Activated B cell treated with CpG ODN at 0.5 μM for 24 hours (primary cell): Measurements from ENCODE around the gene UPB1. TPM values are rescaled to one million over a fixed set of nuclear protein-coding genes. Genes with fewer than 3 reads are reported as not detected.
"Not testable (repeated sequence)": the region's sequence is repeated elsewhere in the genome, so short reads cannot be mapped to it uniquely, and the experiment has no call there.

Experiments
- ATAC-seq: fragments of 200-7000 bp; cut with Tn5 transposase; one replicate; pipeline ENCODE4 v1.10.0; 2021; ENCODE audit warnings: low read depth, mild to moderate bottlenecking, moderate library complexity
- CTCF ChIA-PET: fragments of 350-600 bp; sonication (Branson Sonifier 250); formaldehyde crosslinking; loops from one replicate; lab custom pipeline; 2021; ENCODE audit warnings: antibody characterized with exemption; lab: Charles Lee
- POLR2A ChIA-PET: fragments of 350-600 bp; sonication (Branson Sonifier 250); formaldehyde crosslinking; loops from one replicate; lab custom pipeline; 2021; ENCODE audit warnings: antibody characterized with exemption; lab: Charles Lee
- DNase-seq: peaks from one replicate; pipeline ENCODE4 v3.0.0; 2022
- H3K27ac Mint-ChIP-seq: one replicate; pipeline ENCODE4 v1.8.0; 2020; ENCODE audit warnings: mixed read lengths
- H3K27me3 Mint-ChIP-seq: one replicate; pipeline ENCODE4 v1.8.0; 2021; ENCODE audit warnings: mixed read lengths
- H3K36me3 Mint-ChIP-seq: one replicate; pipeline ENCODE4 v1.8.0; 2021; ENCODE audit warnings: low read depth, mixed read lengths
- H3K4me1 Mint-ChIP-seq: one replicate; pipeline ENCODE4 v1.8.0; 2021; ENCODE audit warnings: mixed read lengths
- H3K4me3 Mint-ChIP-seq: one replicate; pipeline ENCODE4 v1.8.0; 2020; ENCODE audit warnings: mild to moderate bottlenecking, mixed read lengths
- H3K9me3 Mint-ChIP-seq: one replicate; pipeline ENCODE4 v1.8.0; 2020; ENCODE audit warnings: mixed read lengths
- CTCF ChIP-seq: fragments of 200-600 bp; IDR thresholded peaks from one replicate; pipeline ENCODE4 v1.8.0; 2022; ENCODE audit warnings: antibody characterized with exemption, mild to moderate bottlenecking
- intact Hi-C: fragments of 100-400 bp; cut with micrococcal nuclease; formaldehyde crosslinking; loops from one replicate; pipeline ENCODE4 v1.15.1; 2024
- total RNA-seq: library from RNA; stranded (reverse); gene quantifications from 2 replicates; pipeline ENCODE4 v1.2.3, GENCODE V29; 2022

UPB1 gene
- total RNA-seq, 1 donor from 2014 or later, result 1.3 TPM

GRCh38 chr22:24525416-24526037, 30.4 kb downstream of the UPB1 start:
- DNase-seq, result peak; percentile 66
- no peak overlapping the region for H3K4me3 Mint-ChIP-seq
- peak; percentile 90 for ATAC-seq
- intact Hi-C loops, result loop anchor here (1.0 to 10.0 kb wide), 6 partner anchors 22 to 571 kb away; partner anchors contain the start of gene GSTT2
- ChIA-PET POLR2A (no interaction called here), CTCF (interaction anchor here (0.7 to 1.9 kb wide), 5 partner anchors 15 to 143 kb away, joined by 3 to 9 read pairs (median 3); partner anchors contain the start of genes ADORA2A and GUCD1)
- no peak overlapping the region for H3K27ac Mint-ChIP-seq
- H3K4me1 Mint-ChIP-seq, result peaks cover 14% of the 10 kb centered on the region
- no peaks in the 10 kb centered on the region for H3K36me3 Mint-ChIP-seq
- peak; percentile 87 for TF ChIP-seq CTCF
- no peaks in the 10 kb centered on the region for H3K27me3 Mint-ChIP-seq
- no peaks in the 10 kb centered on the region for H3K9me3 Mint-ChIP-seq

DNA sequence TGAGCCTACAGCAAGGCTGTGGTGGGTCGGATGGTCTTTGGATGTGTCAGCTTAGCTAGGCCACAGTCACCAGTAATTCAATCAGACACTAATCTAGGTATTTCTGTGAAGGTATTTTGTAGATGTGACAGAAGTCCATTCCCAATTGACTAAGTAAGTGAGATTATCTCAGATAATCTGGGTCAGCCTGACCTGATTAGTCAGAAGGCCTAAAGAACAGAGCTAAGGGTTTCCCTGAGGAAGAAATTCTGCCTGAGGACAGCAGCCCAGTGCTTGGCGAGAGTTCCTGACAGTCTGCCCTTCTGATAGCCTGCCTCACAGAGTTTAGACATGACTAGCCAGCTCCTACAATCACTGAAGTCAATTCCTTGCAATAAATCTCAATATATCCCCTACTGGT, 31.1 kb downstream of the UPB1 start:
- DNase-seq, result no peak
- intact Hi-C loops, result loop anchor here (10.0 kb wide), 3 partner anchors 229 to 571 kb away; partner anchors contain the start of gene GSTT2
- CTCF ChIA-PET, result interaction anchor here (0.5 to 1.9 kb wide), 6 partner anchors 16 to 143 kb away, joined by 3 to 9 read pairs (median 3); partner anchors contain the start of genes ADORA2A and GUCD1
- Mint-ChIP-seq H3K27me3 (no peaks in the 10 kb centered on the region), H3K36me3 (no peaks in the 10 kb centered on the region), H3K27ac (no peak overlapping the region), H3K9me3 (no peaks in the 10 kb centered on the region), H3K4me3 (no peak overlapping the region), H3K4me1 (peaks cover 14% of the 10 kb centered on the region)
- TF ChIP-seq CTCF, result no peak
- no peak for ATAC-seq
- POLR2A ChIA-PET, result no interaction called here

DNA sequence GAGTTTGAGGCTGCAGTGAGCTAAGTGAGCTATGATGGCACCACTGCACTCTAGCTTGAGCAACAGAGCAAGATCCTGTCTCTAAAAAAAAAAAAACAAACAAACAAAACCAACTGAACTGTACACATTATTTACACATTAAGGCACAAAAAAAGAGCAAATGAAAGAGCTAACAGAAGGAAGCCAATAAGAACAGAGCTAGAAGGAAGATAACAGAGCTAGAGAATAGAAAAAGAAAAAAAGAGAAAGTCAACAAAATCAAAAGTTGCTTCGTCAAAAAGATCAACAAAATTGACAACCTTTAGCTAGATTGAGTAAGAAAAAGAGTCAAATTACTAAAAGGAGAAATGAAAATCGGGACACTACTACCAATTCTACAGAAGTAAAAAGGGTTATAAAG, 34.8 kb downstream of the UPB1 start:
- no peak for TF ChIP-seq CTCF
- ChIA-PET CTCF (interaction anchor here (0.8 to 1.1 kb wide), 3 partner anchors 28 to 206 kb away, joined by 3 read pairs; no protein-coding TSS in a partner anchor), POLR2A (no interaction called here)
- Mint-ChIP-seq H3K36me3 (no peaks in the 10 kb centered on the region), H3K4me1 (peaks cover 8% of the 10 kb centered on the region), H3K4me3 (no peak overlapping the region), H3K9me3 (no peaks in the 10 kb centered on the region), H3K27ac (no peak overlapping the region), H3K27me3 (no peaks in the 10 kb centered on the region)
- ATAC-seq, result no peak
- intact Hi-C loops, result loop anchor here (10.0 kb wide), 3 partner anchors 225 to 575 kb away; partner anchors contain the start of gene GSTT2
- no peak for DNase-seq

DNA sequence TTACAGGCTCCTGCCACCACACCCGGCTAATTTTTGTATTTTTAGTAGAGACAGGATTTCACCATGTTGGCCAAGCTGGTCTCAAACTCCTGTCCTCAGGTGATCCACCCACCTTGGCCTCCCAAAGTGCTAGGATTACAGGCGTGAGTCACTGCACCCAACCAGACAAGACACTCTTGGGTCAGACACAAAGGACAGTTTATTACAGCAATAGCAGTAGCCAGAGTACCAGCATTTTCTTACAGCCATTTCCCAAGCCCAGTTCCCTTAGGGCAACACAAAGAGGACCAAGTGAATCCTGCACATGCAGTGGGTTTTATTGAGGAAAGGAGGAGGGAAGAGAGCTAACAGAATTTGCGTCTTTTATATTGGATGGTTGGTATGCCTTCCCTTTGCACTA, 35.8 kb downstream of the UPB1 start:
- ATAC-seq, H3K4me1 Mint-ChIP-seq, H3K27ac Mint-ChIP-seq, POLR2A ChIA-PET, CTCF ChIA-PET, H3K36me3 Mint-ChIP-seq, H3K27me3 Mint-ChIP-seq, H3K4me3 Mint-ChIP-seq, DNase-seq, H3K9me3 Mint-ChIP-seq, intact Hi-C loops: not testable (repeated sequence)

GRCh38 chr22:24532075-24532474, 36.9 kb downstream of the UPB1 start:
- Mint-ChIP-seq H3K4me1 (no peaks in the 10 kb centered on the region), H3K27me3 (no peaks in the 10 kb centered on the region), H3K4me3 (no peak overlapping the region), H3K36me3 (peaks cover 4% of the 10 kb centered on the region), H3K27ac (no peak overlapping the region), H3K9me3 (no peaks in the 10 kb centered on the region)
- no peak for DNase-seq
- intact Hi-C loops, result no loop called here
- no peak for ATAC-seq
- TF ChIP-seq CTCF, result no peak
- ChIA-PET POLR2A (no interaction called here), CTCF (no interaction called here)
